K562 (cell line): ENCODE measurements around the gene GNS. TPM values are rescaled to one million over a fixed set of nuclear protein-coding genes. Genes with fewer than 3 reads are reported as not detected.
A peak's percentile ranks its signal among the peaks of the same experiment; 100 is the strongest.

ENCODE experiments used
- BMI1 ChIP-seq: fragments of 150-350 bp; IDR thresholded peaks from 2 replicates; pipeline ENCODE4 v1.6.1; 2014; ENCODE audit warnings: low read length
- FOXK2 ChIP-seq, 2 experiments: fragments of 450-650 bp; IDR thresholded peaks in 1 of 2; conservative IDR thresholded peaks in 1 of 2; 2 replicates each; pipeline ENCODE4 v1.6.1; 2016; ENCODE audit warnings: low read depth in 2 of 2, mild to moderate bottlenecking in 1 of 2
- KDM2B ChIP-seq: fragments of 250-450 bp; sonication (Bioruptor Pico); IDR thresholded peaks from 2 replicates; pipeline ENCODE4 v1.8.0; 2021; ENCODE audit warnings: mild to moderate bottlenecking, moderate library complexity
- MTA2 ChIP-seq: fragments of 450-650 bp; IDR thresholded peaks from 2 replicates; pipeline ENCODE4 v1.6.1; 2016; ENCODE audit warnings: low read depth
- POLR2B ChIP-seq: fragments of 450-650 bp; IDR thresholded peaks from 2 replicates; pipeline ENCODE4 v1.6.1; 2018; ENCODE audit warnings: low read depth; ENCODE audit not compliant: partially characterized antibody
- SRSF3 ChIP-seq: fragments of 200-400 bp; formaldehyde crosslinking; IDR thresholded peaks from 2 replicates; pipeline ENCODE4 v1.6.1; 2016; ENCODE audit warnings: mild to moderate bottlenecking, low read length, moderate library complexity; ENCODE audit not compliant: insufficient read depth
- ZKSCAN3 ChIP-seq: fragments of 250-450 bp; sonication (Bioruptor Pico); IDR thresholded peaks from 2 replicates; pipeline ENCODE4 v1.4.0; 2020
- ZNF696 ChIP-seq: fragments of 250-450 bp; sonication (Bioruptor Pico); conservative IDR thresholded peaks from 2 replicates; pipeline ENCODE4 v1.4.0; 2020; ENCODE audit warnings: mild to moderate bottlenecking, moderate library complexity
- polyA plus RNA-seq, 8 experiments: library from polyadenylated mRNA; depleted of rRNA in 4 of 8; stranded (reverse) in 5 of 8; unstranded in 3 of 8; fragments of >200 nt; fragmentation: Nextera tagmentation in 2 of 8; fragmentation: Illumina TruSeq in 1 of 8; extraction: Ambion mirVana in 2 of 8; extraction: Trizol in 1 of 8; gene quantifications; 2 replicates each; pipeline versions ENCODE4 v1.2.1 to v1.2.3, GENCODE V29; 2011 to 2014; ENCODE audit warnings: inconsistent platforms in 1 of 8, missing spikeins in 1 of 8
- total RNA-seq, 7 experiments: library from RNA; depleted of rRNA in 6 of 7; stranded (reverse); fragments of >200 nt in 6 of 7; fragmentation: Illumina TruSeq in 2 of 7; extraction: Trizol in 2 of 7; gene quantifications; 2 replicates each; pipeline versions ENCODE4 v1.2.1 to v1.2.3, GENCODE V29; 2011 to 2021; ENCODE audit warnings: low replicate concordance in 1 of 7
- TF ChIP-seq, protein P1 (sequence below): sonication (generic); formaldehyde crosslinking; IDR thresholded peaks from 2 replicates; pipeline ENCODE4 v1.8.1; 2023; ENCODE audit warnings: missing genetic modification reagents, mild to moderate bottlenecking, borderline replicate concordance
- TF ChIP-seq, protein P2 (sequence below): sonication (generic); IDR thresholded peaks from 2 replicates; pipeline ENCODE4 v1.6.1; 2016
- TF ChIP-seq, protein P3 (sequence below): fragments of 450-650 bp; formaldehyde crosslinking; IDR thresholded peaks from 2 replicates; pipeline ENCODE4 v1.4.0; 2022; ENCODE audit warnings: mild to moderate bottlenecking, moderate library complexity
- TF ChIP-seq, protein P4 (sequence below): sonication (generic); formaldehyde crosslinking; IDR thresholded peaks from 2 replicates; pipeline ENCODE4 v1.8.0; 2023; ENCODE audit warnings: mild to moderate bottlenecking, missing genetic modification reagents
- TF ChIP-seq, protein P5 (sequence below): fragments of 250-450 bp; sonication (Bioruptor Pico); IDR thresholded peaks from 2 replicates; pipeline ENCODE4 v1.4.0; 2020; ENCODE audit warnings: mild to moderate bottlenecking, moderate library complexity, borderline replicate concordance
- TF ChIP-seq, protein P6 (sequence below): fragments of 250-450 bp; sonication (Bioruptor Pico); IDR thresholded peaks from 2 replicates; pipeline ENCODE4 v1.8.0; 2021; ENCODE audit warnings: borderline replicate concordance, mild to moderate bottlenecking, moderate library complexity; ENCODE audit not compliant: poor library complexity, severe bottlenecking

GNS gene
- total and polyA plus RNA-seq, 9 of the 15 experiments (the other 6 are each of a cell fraction or from before 2014, with no cell fraction given), result 4.6 to 30.3 (median 18.9) TPM

DNA sequence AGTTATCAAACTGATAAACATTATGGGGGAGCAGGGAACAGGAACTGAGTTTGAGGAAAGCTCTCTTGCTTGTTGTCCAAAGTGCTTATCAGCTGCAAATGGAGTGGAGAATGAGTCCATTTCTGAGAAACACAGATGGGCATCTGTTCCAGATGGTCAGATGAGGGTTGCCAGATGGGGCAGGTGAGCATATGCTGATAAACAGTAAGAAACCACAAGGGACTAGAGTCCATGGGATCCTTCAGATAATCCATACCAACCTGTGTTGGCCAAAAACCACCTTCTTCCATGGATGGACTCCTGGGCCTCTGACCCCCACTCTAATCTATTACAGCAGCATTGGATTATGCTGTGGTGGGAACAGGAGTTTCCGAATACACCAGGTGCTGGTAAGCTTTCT, 38.3 kb downstream of the GNS start (continued):
- TF ChIP-seq, protein P1, sequence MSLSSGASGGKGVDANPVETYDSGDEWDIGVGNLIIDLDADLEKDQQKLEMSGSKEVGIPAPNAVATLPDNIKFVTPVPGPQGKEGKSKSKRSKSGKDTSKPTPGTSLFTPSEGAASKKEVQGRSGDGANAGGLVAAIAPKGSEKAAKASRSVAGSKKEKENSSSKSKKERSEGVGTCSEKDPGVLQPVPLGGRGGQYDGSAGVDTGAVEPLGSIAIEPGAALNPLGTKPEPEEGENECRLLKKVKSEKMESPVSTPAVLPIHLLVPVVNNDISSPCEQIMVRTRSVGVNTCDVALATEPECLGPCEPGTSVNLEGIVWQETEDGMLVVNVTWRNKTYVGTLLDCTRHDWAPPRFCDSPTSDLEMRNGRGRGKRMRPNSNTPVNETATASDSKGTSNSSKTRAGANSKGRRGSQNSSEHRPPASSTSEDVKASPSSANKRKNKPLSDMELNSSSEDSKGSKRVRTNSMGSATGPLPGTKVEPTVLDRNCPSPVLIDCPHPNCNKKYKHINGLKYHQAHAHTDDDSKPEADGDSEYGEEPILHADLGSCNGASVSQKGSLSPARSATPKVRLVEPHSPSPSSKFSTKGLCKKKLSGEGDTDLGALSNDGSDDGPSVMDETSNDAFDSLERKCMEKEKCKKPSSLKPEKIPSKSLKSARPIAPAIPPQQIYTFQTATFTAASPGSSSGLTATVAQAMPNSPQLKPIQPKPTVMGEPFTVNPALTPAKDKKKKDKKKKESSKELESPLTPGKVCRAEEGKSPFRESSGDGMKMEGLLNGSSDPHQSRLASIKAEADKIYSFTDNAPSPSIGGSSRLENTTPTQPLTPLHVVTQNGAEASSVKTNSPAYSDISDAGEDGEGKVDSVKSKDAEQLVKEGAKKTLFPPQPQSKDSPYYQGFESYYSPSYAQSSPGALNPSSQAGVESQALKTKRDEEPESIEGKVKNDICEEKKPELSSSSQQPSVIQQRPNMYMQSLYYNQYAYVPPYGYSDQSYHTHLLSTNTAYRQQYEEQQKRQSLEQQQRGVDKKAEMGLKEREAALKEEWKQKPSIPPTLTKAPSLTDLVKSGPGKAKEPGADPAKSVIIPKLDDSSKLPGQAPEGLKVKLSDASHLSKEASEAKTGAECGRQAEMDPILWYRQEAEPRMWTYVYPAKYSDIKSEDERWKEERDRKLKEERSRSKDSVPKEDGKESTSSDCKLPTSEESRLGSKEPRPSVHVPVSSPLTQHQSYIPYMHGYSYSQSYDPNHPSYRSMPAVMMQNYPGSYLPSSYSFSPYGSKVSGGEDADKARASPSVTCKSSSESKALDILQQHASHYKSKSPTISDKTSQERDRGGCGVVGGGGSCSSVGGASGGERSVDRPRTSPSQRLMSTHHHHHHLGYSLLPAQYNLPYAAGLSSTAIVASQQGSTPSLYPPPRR (CRISPR knock-in tag), result no peak
- no peak for TF ChIP-seq ZNF696
- peak in 1 of 2 experiments; percentile 46; a peak in 1 of 4 replicates for TF ChIP-seq FOXK2 (conservative IDR thresholded peaks at IDR 0.05 in 1 of 2, IDR thresholded peaks at IDR 0.05 in 1 of 2; ENCODE audit: low read depth in 2 of 2)
- TF ChIP-seq, protein P2, sequence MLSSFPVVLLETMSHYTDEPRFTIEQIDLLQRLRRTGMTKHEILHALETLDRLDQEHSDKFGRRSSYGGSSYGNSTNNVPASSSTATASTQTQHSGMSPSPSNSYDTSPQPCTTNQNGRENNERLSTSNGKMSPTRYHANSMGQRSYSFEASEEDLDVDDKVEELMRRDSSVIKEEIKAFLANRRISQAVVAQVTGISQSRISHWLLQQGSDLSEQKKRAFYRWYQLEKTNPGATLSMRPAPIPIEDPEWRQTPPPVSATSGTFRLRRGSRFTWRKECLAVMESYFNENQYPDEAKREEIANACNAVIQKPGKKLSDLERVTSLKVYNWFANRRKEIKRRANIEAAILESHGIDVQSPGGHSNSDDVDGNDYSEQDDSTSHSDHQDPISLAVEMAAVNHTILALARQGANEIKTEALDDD, result peak; percentile 40; the same call in 1 of the 2 replicates
- TF ChIP-seq, protein P3, sequence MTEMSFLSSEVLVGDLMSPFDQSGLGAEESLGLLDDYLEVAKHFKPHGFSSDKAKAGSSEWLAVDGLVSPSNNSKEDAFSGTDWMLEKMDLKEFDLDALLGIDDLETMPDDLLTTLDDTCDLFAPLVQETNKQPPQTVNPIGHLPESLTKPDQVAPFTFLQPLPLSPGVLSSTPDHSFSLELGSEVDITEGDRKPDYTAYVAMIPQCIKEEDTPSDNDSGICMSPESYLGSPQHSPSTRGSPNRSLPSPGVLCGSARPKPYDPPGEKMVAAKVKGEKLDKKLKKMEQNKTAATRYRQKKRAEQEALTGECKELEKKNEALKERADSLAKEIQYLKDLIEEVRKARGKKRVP (CRISPR knock-in tag), result peak; percentile 54
- TF ChIP-seq, protein P4, sequence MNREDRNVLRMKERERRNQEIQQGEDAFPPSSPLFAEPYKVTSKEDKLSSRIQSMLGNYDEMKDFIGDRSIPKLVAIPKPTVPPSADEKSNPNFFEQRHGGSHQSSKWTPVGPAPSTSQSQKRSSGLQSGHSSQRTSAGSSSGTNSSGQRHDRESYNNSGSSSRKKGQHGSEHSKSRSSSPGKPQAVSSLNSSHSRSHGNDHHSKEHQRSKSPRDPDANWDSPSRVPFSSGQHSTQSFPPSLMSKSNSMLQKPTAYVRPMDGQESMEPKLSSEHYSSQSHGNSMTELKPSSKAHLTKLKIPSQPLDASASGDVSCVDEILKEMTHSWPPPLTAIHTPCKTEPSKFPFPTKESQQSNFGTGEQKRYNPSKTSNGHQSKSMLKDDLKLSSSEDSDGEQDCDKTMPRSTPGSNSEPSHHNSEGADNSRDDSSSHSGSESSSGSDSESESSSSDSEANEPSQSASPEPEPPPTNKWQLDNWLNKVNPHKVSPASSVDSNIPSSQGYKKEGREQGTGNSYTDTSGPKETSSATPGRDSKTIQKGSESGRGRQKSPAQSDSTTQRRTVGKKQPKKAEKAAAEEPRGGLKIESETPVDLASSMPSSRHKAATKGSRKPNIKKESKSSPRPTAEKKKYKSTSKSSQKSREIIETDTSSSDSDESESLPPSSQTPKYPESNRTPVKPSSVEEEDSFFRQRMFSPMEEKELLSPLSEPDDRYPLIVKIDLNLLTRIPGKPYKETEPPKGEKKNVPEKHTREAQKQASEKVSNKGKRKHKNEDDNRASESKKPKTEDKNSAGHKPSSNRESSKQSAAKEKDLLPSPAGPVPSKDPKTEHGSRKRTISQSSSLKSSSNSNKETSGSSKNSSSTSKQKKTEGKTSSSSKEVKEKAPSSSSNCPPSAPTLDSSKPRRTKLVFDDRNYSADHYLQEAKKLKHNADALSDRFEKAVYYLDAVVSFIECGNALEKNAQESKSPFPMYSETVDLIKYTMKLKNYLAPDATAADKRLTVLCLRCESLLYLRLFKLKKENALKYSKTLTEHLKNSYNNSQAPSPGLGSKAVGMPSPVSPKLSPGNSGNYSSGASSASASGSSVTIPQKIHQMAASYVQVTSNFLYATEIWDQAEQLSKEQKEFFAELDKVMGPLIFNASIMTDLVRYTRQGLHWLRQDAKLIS (CRISPR knock-in tag), result no peak
- TF ChIP-seq, protein P5, sequence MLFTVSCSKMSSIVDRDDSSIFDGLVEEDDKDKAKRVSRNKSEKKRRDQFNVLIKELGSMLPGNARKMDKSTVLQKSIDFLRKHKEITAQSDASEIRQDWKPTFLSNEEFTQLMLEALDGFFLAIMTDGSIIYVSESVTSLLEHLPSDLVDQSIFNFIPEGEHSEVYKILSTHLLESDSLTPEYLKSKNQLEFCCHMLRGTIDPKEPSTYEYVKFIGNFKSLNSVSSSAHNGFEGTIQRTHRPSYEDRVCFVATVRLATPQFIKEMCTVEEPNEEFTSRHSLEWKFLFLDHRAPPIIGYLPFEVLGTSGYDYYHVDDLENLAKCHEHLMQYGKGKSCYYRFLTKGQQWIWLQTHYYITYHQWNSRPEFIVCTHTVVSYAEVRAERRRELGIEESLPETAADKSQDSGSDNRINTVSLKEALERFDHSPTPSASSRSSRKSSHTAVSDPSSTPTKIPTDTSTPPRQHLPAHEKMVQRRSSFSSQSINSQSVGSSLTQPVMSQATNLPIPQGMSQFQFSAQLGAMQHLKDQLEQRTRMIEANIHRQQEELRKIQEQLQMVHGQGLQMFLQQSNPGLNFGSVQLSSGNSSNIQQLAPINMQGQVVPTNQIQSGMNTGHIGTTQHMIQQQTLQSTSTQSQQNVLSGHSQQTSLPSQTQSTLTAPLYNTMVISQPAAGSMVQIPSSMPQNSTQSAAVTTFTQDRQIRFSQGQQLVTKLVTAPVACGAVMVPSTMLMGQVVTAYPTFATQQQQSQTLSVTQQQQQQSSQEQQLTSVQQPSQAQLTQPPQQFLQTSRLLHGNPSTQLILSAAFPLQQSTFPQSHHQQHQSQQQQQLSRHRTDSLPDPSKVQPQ (CRISPR knock-in tag), result no peak
- no peak for TF ChIP-seq SRSF3
- no peak for TF ChIP-seq BMI1
- TF ChIP-seq ZKSCAN3, result no peak
- peak; percentile 94 for TF ChIP-seq MTA2
- TF ChIP-seq, protein P6, sequence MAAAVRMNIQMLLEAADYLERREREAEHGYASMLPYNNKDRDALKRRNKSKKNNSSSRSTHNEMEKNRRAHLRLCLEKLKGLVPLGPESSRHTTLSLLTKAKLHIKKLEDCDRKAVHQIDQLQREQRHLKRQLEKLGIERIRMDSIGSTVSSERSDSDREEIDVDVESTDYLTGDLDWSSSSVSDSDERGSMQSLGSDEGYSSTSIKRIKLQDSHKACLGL (CRISPR knock-in tag), result no peak
- TF ChIP-seq POLR2B, result no peak
- TF ChIP-seq KDM2B (CRISPR knock-in tag), result no peak
